SK-N-MC (cell line): Measurements from ENCODE around the gene SPATA31E1.

ENCODE experiments used
- EZH2 ChIP-seq: fragments of 200-600 bp; sonication (generic); IDR thresholded peaks from one replicate; pipeline ENCODE4 v1.6.1; 2017; ENCODE audit warnings: antibody characterized with exemption
- POLR2AphosphoS5 ChIP-seq: IDR thresholded peaks from 2 replicates; pipeline ENCODE4 v1.6.1; 2012; ENCODE audit warnings: mild to moderate bottlenecking, low read depth, low read length, borderline replicate concordance

- TF ChIP-seq EZH2 (no peak), POLR2AphosphoS5 (no peak)
Observed at GRCh38 chr9:87886933-87887505, 4.3 kb downstream of the SPATA31E1 start.
